Measurements from ENCODE around the gene OLFML3.

The OLFML3 gene

GRCh38 chr1:114023377-114023776 lies 44.1 kb downstream of the OLFML3 start:
- no peak overlapping the region for H3K4me3 ChIP-seq (replicated peaks in 1 of 2; ENCODE audit: low read depth in 2 of 2, low read length in 2 of 2)
- no peak for DNase-seq (ENCODE audit: low read depth in 2 of 2)
- TF ChIP-seq, protein P1, sequence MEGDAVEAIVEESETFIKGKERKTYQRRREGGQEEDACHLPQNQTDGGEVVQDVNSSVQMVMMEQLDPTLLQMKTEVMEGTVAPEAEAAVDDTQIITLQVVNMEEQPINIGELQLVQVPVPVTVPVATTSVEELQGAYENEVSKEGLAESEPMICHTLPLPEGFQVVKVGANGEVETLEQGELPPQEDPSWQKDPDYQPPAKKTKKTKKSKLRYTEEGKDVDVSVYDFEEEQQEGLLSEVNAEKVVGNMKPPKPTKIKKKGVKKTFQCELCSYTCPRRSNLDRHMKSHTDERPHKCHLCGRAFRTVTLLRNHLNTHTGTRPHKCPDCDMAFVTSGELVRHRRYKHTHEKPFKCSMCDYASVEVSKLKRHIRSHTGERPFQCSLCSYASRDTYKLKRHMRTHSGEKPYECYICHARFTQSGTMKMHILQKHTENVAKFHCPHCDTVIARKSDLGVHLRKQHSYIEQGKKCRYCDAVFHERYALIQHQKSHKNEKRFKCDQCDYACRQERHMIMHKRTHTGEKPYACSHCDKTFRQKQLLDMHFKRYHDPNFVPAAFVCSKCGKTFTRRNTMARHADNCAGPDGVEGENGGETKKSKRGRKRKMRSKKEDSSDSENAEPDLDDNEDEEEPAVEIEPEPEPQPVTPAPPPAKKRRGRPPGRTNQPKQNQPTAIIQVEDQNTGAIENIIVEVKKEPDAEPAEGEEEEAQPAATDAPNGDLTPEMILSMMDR (IDR thresholded peaks at IDR 0.05; ENCODE audit: low read depth, low read length), result no peak

- H3K4me3 ChIP-seq (replicated peaks in 1 of 2; ENCODE audit: low read depth in 2 of 2, low read length in 2 of 2), result no peak overlapping the region
- TF ChIP-seq, protein P1 (IDR thresholded peaks at IDR 0.05; ENCODE audit: low read depth, low read length), result no peak
- DNase-seq (ENCODE audit: low read depth in 2 of 2), result no peak
Measured at GRCh38 chr1:114024049-114024448, 44.8 kb downstream of the OLFML3 start.

DNA sequence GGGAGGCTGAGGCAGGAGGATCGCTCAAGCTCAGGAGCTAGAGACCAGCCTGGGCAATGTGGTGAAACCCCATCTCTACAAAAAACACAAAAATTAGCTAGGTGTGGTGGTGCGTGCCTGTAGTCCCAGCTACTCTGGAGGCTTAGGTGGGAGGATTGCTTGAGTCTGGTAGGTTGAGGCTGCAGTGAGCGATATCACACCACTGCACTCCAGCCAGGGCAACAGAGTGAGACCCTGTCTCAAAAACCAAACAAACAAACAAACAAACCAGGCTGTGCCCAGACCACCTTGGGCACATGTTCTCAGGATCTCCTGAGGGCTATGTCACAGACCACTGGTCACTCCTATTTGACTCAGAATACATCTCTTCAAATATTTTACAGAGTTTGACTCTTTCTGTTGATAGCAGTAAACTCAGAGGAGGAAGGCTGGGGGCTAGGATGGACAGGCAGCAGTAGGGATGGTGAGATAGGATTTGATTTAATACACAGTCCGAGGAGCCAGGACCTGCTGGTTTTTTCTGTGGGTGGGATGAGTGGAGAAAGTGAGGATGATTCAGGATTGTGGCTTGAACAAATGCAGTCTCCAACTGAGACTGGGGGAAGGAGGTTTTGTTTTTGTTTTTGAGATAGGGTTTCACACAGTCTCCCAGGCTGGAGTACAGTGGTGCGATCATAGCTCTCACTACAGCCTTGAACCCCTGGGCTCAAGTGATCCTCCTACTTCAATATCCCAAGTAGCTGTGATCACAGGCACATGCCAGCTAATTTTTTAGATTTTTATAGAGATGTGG lies 46.5 kb downstream of the OLFML3 start:
- TF ChIP-seq, protein P1 (IDR thresholded peaks at IDR 0.05; ENCODE audit: low read depth, low read length), result no peak
- no peak for DNase-seq (ENCODE audit: low read depth in 2 of 2)
- H3K4me3 ChIP-seq (replicated peaks in 1 of 2; ENCODE audit: low read depth in 2 of 2, low read length in 2 of 2), result no peak overlapping the region

DNA sequence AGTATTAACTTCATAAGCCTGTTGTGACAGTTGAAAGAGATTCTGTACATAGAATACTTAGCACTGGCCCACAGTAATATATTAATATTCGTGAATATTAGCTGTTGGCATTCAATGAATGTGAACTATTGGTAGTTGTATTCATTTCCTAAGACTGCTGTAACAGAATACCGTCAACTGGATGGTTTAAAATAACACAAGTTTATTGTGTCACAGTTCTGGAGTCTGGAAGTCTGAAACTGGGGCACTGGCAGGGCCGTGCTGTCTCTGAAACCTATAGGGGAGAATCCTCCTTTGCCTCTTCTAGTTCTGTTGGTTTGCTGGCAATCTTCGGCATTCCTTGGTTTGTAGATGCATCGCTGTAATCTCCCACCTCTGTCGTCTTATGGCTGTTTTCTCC lies 47.5 kb downstream of the OLFML3 start:
- TF ChIP-seq, protein P1 (IDR thresholded peaks at IDR 0.05; ENCODE audit: low read depth, low read length), result no peak
- DNase-seq (ENCODE audit: low read depth in 2 of 2), result no peak
- H3K4me3 ChIP-seq (replicated peaks in 1 of 2; ENCODE audit: low read depth in 2 of 2, low read length in 2 of 2), result no peak overlapping the region

Data from cardiac fibroblast (primary cell).